Activated CD4-positive, alpha-beta memory T cell treated with anti-CD3 and anti-CD28 coated beads for 36 hours (primary cell): ENCODE results near the gene IL11RA. TPM values are rescaled to one million over a fixed set of nuclear protein-coding genes. Genes with fewer than 3 reads are reported as not detected.
A peak's percentile ranks its signal among the peaks of the same experiment; 100 is the strongest.

Experiments used
- CTCF ChIA-PET: fragments of 350-600 bp; sonication (Branson Sonifier 250); formaldehyde crosslinking; loops from one replicate; lab custom pipeline; 2021; ENCODE audit warnings: antibody characterized with exemption, inconsistent platforms; lab: Charles Lee
- POLR2A ChIA-PET: fragments of 350-600 bp; sonication (Branson Sonifier 250); formaldehyde crosslinking; loops from one replicate; lab custom pipeline; 2021; ENCODE audit warnings: antibody characterized with exemption; lab: Charles Lee
- DNase-seq: peaks from one replicate; pipeline ENCODE4 v3.0.0-alpha.2; 2020
- H3K27ac Mint-ChIP-seq: one replicate; pipeline ENCODE4 v1.8.0; 2021; ENCODE audit warnings: mixed read lengths
- H3K27me3 Mint-ChIP-seq: one replicate; pipeline ENCODE4 v1.8.0; 2021; ENCODE audit warnings: mixed read lengths
- H3K36me3 Mint-ChIP-seq: one replicate; pipeline ENCODE4 v1.8.0; 2021; ENCODE audit warnings: mixed read lengths
- H3K4me1 Mint-ChIP-seq: one replicate; pipeline ENCODE4 v1.8.0; 2021; ENCODE audit warnings: low read depth, mixed read lengths
- H3K4me3 Mint-ChIP-seq: one replicate; pipeline ENCODE4 v1.8.0; 2021; ENCODE audit warnings: mild to moderate bottlenecking, mixed read lengths
- H3K9me3 Mint-ChIP-seq: one replicate; pipeline ENCODE4 v1.8.0; 2021; ENCODE audit warnings: mixed read lengths
- intact Hi-C: fragments of 100-400 bp; cut with micrococcal nuclease; formaldehyde crosslinking; loops from one replicate; pipeline ENCODE4 v1.15.1; 2023
- total RNA-seq, 2 experiments: library from RNA; stranded (reverse); gene quantifications; one replicate each; pipeline ENCODE4 v1.2.3, GENCODE V29; 2021

The IL11RA gene
- total RNA-seq, 2 experiments from 2014 or later = 19.3 to 22.1 TPM

DNA sequence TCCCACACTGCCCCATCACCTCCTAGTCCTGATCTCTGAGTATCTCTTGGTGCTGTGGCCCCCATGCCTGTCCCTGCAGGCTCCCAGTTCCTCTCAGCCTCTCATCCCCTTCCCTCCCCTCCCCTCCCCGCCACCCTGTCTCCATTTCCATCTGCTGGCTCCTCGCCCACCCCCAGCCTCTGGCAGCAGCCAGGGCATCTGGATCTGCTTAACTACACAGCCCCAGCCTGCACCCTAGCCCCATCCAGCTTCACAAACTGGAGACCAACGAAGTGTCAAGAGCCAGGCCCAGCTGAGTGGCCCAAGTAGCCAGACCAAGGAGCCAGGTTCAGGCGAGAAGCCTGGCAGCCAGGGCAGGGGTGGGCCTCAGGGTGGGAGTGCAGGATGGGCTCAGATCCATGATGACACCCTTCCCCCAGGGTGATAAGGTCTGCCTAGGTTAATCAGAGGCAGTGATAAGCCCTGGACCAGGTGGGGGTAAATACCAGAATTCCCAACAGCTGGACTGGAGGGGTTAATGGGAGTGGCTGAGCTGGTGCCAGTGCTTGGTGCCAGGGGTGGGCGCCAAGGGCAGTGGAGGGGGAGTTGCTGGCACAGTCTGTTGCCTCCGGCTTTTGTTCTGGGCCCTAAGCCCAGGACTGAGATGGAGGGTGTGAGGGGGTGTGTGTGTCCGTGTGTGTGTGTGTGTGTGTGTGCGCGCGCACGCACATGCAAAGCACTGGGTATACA lies 2.5 kb downstream of the IL11RA start:
- no peak overlapping the region for H3K4me3 Mint-ChIP-seq
- no peak for DNase-seq
- ChIA-PET CTCF (no interaction called here), POLR2A (no interaction called here)
- H3K4me1 Mint-ChIP-seq = peaks cover 17% of the 10 kb centered on the region
- H3K27me3 Mint-ChIP-seq = no peaks in the 10 kb centered on the region
- intact Hi-C loops = no loop called here
- no peak overlapping the region for H3K27ac Mint-ChIP-seq
- H3K9me3 Mint-ChIP-seq = no peaks in the 10 kb centered on the region
- H3K36me3 Mint-ChIP-seq = peaks cover 8% of the 10 kb centered on the region

DNA sequence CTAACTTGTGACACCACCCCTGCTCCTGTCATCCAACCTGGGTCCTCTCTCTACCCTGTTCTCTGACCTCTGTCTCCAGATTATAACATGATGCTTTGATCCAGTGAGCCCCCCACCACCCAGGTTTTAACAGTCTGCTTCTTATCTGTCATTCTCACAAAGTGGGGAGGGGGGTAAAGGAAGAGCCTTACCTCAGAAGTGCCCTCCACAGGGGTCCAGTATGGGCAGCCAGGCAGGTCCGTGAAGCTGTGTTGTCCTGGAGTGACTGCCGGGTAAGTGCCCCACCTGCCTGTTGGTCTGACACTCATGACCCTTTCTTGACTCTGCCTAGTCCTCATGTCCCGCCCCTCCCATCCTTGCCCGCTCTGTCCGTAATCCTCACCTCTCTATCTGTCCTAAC lies 3.4 kb downstream of the IL11RA start:
- Mint-ChIP-seq H3K27me3 (no peaks in the 10 kb centered on the region), H3K9me3 (no peaks in the 10 kb centered on the region), H3K4me3 (no peak overlapping the region), H3K36me3 (peaks cover 5% of the 10 kb centered on the region), H3K27ac (no peak overlapping the region), H3K4me1 (peaks cover 17% of the 10 kb centered on the region)
- POLR2A ChIA-PET = interaction anchor here (0.6 to 0.8 kb wide), 2 partner anchors 10 to 47 kb away, joined by 3 read pairs; no protein-coding TSS in a partner anchor
- intact Hi-C loops = no loop called here
- CTCF ChIA-PET = no interaction called here
- no peak for DNase-seq

GRCh38 chr9:34656992-34657391 lies 5.0 kb downstream of the IL11RA start:
- no peak for DNase-seq
- Mint-ChIP-seq H3K4me1 (peaks cover 18% of the 10 kb centered on the region), H3K4me3 (no peak overlapping the region), H3K9me3 (no peaks in the 10 kb centered on the region), H3K27ac (no peak overlapping the region), H3K27me3 (no peaks in the 10 kb centered on the region), H3K36me3 (peaks cover 2% of the 10 kb centered on the region)
- ChIA-PET CTCF (interaction anchor here (1.0 to 2.5 kb wide), 3 partner anchors 8 to 19 kb away, joined by 3 to 8 read pairs (median 3); partner anchors contain the start of genes GALT and SIGMAR1), POLR2A (no interaction called here)
- intact Hi-C loops = no loop called here

DNA sequence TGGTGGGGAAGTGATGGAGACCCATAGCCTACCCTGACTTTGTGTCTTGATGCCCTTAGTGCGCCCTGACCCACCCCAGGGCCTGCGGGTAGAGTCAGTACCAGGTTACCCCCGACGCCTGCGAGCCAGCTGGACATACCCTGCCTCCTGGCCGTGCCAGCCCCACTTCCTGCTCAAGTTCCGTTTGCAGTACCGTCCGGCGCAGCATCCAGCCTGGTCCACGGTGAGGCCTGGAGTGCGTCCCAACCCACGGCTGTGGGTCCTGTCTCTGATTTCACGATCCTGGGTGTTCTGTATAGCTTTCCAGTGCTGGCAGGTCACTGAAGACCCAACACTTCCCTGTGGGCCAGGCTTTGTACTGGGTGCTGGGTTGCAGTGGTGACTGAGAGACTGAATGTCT lies 6.5 kb downstream of the IL11RA start:
- Mint-ChIP-seq H3K27ac (no peak overlapping the region), H3K4me1 (peaks cover 20% of the 10 kb centered on the region), H3K36me3 (no peaks in the 10 kb centered on the region), H3K9me3 (no peaks in the 10 kb centered on the region), H3K4me3 (no peak overlapping the region), H3K27me3 (no peaks in the 10 kb centered on the region)
- CTCF ChIA-PET = no interaction called here
- DNase-seq = no peak
- intact Hi-C loops = no loop called here
- POLR2A ChIA-PET = no interaction called here

DNA sequence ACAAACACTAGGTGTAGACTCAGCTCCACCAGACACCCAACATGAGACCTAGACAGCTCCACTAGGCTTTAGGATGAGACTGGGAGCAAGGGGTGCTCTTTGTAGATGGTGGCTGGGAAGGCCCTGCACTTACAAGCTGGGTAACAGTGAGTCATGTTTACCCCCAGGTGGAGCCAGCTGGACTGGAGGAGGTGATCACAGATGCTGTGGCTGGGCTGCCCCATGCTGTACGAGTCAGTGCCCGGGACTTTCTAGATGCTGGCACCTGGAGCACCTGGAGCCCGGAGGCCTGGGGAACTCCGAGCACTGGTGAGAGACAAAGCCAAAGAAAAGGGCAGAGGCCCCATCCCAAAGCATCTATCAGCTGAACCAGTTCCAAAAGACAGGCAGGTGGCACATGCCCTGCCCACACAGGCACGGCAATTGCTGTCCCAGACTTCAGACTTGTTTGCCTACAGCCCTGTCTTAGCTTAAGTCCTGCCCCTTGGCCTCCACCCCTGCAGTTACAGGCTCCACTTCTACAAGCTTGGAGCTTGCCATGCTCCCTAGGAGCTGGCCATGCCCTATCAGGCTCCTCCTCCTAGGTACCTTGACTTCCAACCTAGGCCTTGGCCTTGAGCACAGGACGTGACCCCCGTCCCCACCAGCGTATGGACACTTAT lies 7.7 kb downstream of the IL11RA start:
- Mint-ChIP-seq H3K27ac (no peak overlapping the region), H3K27me3 (no peaks in the 10 kb centered on the region), H3K36me3 (no peaks in the 10 kb centered on the region), H3K9me3 (no peaks in the 10 kb centered on the region), H3K4me3 (no peak overlapping the region), H3K4me1 (peaks cover 33% of the 10 kb centered on the region)
- intact Hi-C loops = no loop called here
- ChIA-PET CTCF (interaction anchor here (1.1 to 5.0 kb wide), 3 partner anchors 13 to 43 kb away, joined by 3 to 37 read pairs (median 10); partner anchors contain the start of gene GALT), POLR2A (no interaction called here)
- no peak for DNase-seq

- H3K4me1 Mint-ChIP-seq = peaks cover 46% of the 10 kb centered on the region
Measured at GRCh38 chr9:34662526-34663302, 10.7 kb downstream of the IL11RA start, which contains the start of gene CCL27. Gene CCL27, minus strand, starts transcription at chr9:34662657. Its CDS starts 24 bp downstream, at chr9:34662633.

DNA sequence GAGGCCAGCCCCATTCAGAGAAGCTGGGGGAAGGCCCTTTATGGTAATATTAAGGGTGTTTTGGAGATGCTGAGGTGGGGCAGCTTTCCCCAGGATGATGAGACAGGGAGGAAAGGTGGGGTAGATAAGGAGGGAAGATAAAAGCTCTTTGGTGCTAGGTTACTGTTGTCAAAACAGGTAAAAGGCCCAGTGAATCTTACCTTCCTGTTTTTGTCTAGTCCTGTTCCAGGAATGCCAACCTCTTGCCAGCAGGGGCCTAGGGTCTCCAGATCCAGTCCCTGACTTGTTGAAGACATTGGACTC lies 11.3 kb downstream of the IL11RA start:
- Mint-ChIP-seq H3K36me3 (peaks cover 2% of the 10 kb centered on the region), H3K27ac (peak overlapping the region; percentile 74), H3K9me3 (no peaks in the 10 kb centered on the region), H3K4me3 (no peak overlapping the region), H3K4me1 (peaks cover 47% of the 10 kb centered on the region), H3K27me3 (no peaks in the 10 kb centered on the region)
- no peak for DNase-seq
- POLR2A ChIA-PET = interaction anchor here (0.8 kb wide), 1 partner anchor 25 kb away, joined by 3 read pairs; the partner anchor contains the start of gene SIGMAR1
- CTCF ChIA-PET = interaction anchor here (0.6 to 5.0 kb wide), 7 partner anchors 16 to 991 kb away, joined by 3 to 46 read pairs (median 8); partner anchors contain the start of gene GALT
- intact Hi-C loops = no loop called here

More at GRCh38 chr9:34662526-34663302, 10.7 kb downstream of the IL11RA start, which contains the start of gene CCL27:
- H3K27ac Mint-ChIP-seq = peak within 1 kb of the TSS; percentile 74
- CTCF ChIA-PET = interaction anchor here (0.6 to 5.0 kb wide), 7 partner anchors 16 to 992 kb away, joined by 3 to 46 read pairs (median 7); partner anchors contain the start of gene GALT
- H3K9me3 Mint-ChIP-seq = no peaks in the 10 kb centered on the region
- H3K27me3 Mint-ChIP-seq = no peaks in the 10 kb centered on the region
- no peak within 1 kb of the TSS for H3K4me3 Mint-ChIP-seq
- peak; percentile 15 for DNase-seq
- H3K36me3 Mint-ChIP-seq = no peaks in the 10 kb centered on the region
- POLR2A ChIA-PET = interaction anchor here (0.7 to 1.8 kb wide), 2 partner anchors 25 to 40 kb away, joined by 3 to 5 read pairs; partner anchors contain the start of gene SIGMAR1
- intact Hi-C loops = no loop called here

- Mint-ChIP-seq H3K36me3 (peaks cover 11% of the 10 kb centered on the region), H3K27me3 (no peaks in the 10 kb centered on the region), H3K27ac (peak overlapping the region; percentile 76), H3K9me3 (peaks cover 11% of the 10 kb centered on the region), H3K4me1 (peaks cover 47% of the 10 kb centered on the region), H3K4me3 (peak overlapping the region; percentile 78)
- CTCF ChIA-PET = interaction anchor here (0.7 to 5.0 kb wide), 11 partner anchors 8 to 447 kb away, joined by 3 to 46 read pairs (median 7); partner anchors contain the start of genes DCTN3, GALT and SIGMAR1
- POLR2A ChIA-PET = interaction anchor here (0.7 to 1.7 kb wide), 3 partner anchors 12 to 27 kb away, joined by 3 to 5 read pairs (median 3); partner anchors contain the start of genes GALT, IL11RA and SIGMAR1
- intact Hi-C loops = loop anchor here (1.0 to 5.0 kb wide), 6 partner anchors 18 to 448 kb away; partner anchors contain the start of genes DNAI1, DNAJB5, FAM219A and GALT
- peak; percentile 88 for DNase-seq
Measured at GRCh38 chr9:34664281-34665066, 12.5 kb downstream of the IL11RA start.

DNA sequence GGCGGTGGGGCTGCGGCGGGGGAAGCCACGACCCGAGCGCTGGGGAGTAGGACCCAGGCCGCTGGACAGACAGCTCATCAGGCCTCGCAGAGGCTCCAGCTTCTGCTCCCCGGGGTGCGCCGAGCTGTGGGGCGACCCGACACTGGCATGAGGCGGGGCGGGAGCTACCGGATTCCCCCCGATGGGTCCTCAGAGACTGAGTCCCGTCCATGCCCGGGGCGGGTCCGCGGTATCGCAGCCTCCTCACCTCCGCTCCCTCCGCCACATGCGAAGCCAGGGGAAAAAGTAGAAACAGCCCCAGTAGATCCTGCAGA lies 13.0 kb downstream of the IL11RA start:
- peaks cover 16% of the 10 kb centered on the region for H3K9me3 Mint-ChIP-seq
- peaks cover 14% of the 10 kb centered on the region for H3K36me3 Mint-ChIP-seq
- POLR2A ChIA-PET = interaction anchor here (0.5 to 1.7 kb wide), 4 partner anchors 9 to 27 kb away, joined by 3 to 5 read pairs (median 3); partner anchors contain the start of genes GALT, IL11RA and SIGMAR1
- peaks cover 47% of the 10 kb centered on the region for H3K4me1 Mint-ChIP-seq
- intact Hi-C loops = loop anchor here (1.0 to 5.0 kb wide), 5 partner anchors 38 to 447 kb away; partner anchors contain the start of genes DNAI1, DNAJB5, FAM219A and RPP25L
- CTCF ChIA-PET = interaction anchor here (0.8 to 5.0 kb wide), 8 partner anchors 9 to 447 kb away, joined by 3 to 46 read pairs (median 8); partner anchors contain the start of genes GALT and SIGMAR1
- peak overlapping the region; percentile 76 for H3K27ac Mint-ChIP-seq
- no peak for DNase-seq
- no peaks in the 10 kb centered on the region for H3K27me3 Mint-ChIP-seq
- peak overlapping the region; percentile 78 for H3K4me3 Mint-ChIP-seq

DNA sequence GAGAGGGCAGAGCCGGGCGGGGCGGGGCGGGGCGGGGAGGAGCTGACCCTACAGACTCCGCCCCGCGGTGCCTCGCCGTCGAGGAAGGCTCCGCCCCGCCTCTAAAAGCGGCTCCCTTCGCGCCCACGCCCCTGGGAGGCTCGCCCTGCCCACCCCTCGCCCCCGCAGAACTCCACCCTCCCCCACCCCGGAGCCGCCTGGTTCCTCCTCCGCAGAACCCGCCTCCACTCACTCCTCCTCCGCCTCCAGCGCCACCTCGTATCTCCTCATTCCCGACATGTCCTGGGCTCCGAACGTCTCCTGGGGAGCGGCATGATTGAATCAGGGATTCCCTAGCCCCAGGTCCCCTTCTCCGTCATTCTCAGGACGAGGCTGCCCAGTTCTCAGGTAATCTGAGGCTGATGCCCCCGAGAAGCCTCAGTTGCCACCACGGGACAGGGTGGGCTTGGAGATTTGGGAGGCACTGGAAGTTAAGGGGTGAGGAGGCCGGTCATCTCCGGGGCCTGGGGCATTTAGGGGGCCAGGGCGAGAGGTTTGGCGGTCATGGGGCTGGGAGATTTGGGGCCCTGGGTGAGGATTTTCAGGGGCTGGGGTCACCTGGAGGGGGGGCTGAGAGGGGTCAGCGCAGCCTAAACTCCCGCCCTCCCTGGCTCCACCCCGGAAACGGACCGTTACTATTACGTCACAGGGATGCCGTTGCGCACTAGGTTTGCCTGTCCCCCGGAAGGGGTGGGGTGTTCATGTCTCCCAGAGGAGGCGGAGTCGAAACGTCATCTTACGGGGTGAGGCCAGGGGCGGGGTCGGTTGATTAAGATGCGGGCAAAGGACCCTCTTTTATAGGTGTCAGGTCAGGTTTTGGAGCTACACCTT lies 13.6 kb downstream of the IL11RA start:
- peak; percentile 93 for DNase-seq
- ChIA-PET POLR2A (interaction anchor here (0.5 to 1.7 kb wide), 4 partner anchors 10 to 28 kb away, joined by 3 to 5 read pairs (median 3); partner anchors contain the start of genes GALT, IL11RA and SIGMAR1), CTCF (interaction anchor here (0.9 to 5.0 kb wide), 7 partner anchors 9 to 446 kb away, joined by 3 to 46 read pairs (median 8); partner anchors contain the start of genes GALT and SIGMAR1)
- Mint-ChIP-seq H3K27me3 (no peaks in the 10 kb centered on the region), H3K4me1 (peaks cover 47% of the 10 kb centered on the region), H3K27ac (peak overlapping the region; percentile 85), H3K4me3 (peak overlapping the region; percentile 78), H3K36me3 (peaks cover 18% of the 10 kb centered on the region), H3K9me3 (peaks cover 22% of the 10 kb centered on the region)
- intact Hi-C loops = loop anchor here (1.0 to 5.0 kb wide), 5 partner anchors 37 to 447 kb away; partner anchors contain the start of genes DNAI1, DNAJB5, FAM219A and RPP25L
